GM23338 (cell line): ENCODE data around the gene CPM. TPM values are rescaled to one million over a fixed set of nuclear protein-coding genes. Genes with fewer than 3 reads are reported as not detected.

Experiments
- CTCF ChIP-seq, 2 experiments: fragments of 200-600 bp in 1 of 2; sonication (generic) in 1 of 2; conservative IDR thresholded peaks; 2 replicates each; pipeline versions ENCODE4 v1.5.1 to v1.6.1; 2016 to 2017; ENCODE audit warnings: antibody characterized with exemption in 2 of 2, low read depth in 2 of 2, mild to moderate bottlenecking in 2 of 2, moderate library complexity in 1 of 2
- EZH2 ChIP-seq: fragments of 200-600 bp; sonication (generic); IDR thresholded peaks from one replicate; pipeline ENCODE4 v1.8.0; 2017; ENCODE audit warnings: antibody characterized with exemption, mild to moderate bottlenecking, low read depth; ENCODE audit not compliant: unreplicated experiment
- polyA plus RNA-seq: library from polyadenylated mRNA; unstranded; fragments of >200 nt; fragmentation: Nextera tagmentation; extraction: Ambion mirVana; gene quantifications from 2 replicates; pipeline ENCODE4 v1.2.1, GENCODE V29; 2016
- total RNA-seq: library from RNA; depleted of rRNA; stranded (reverse); fragments of >200 nt; shearing (Covaris generic); gene quantifications from 2 replicates; pipeline ENCODE4 v1.2.3, GENCODE V29; 2014
- TF ChIP-seq, protein P1 (sequence below): fragments of 250-450 bp; sonication (Bioruptor Pico); IDR thresholded peaks from 2 replicates; pipeline ENCODE4 v1.5.0; 2020; ENCODE audit warnings: mild to moderate bottlenecking, moderate library complexity
- TF ChIP-seq, protein P2 (sequence below): IDR thresholded peaks from one replicate; pipeline ENCODE4 v1.6.1; 2018; ENCODE audit warnings: antibody characterized with exemption; ENCODE audit not compliant: unreplicated experiment

CPM gene
- total and polyA plus RNA-seq, 2 experiments from 2014 or later: 0.37 to 5.8 TPM

DNA sequence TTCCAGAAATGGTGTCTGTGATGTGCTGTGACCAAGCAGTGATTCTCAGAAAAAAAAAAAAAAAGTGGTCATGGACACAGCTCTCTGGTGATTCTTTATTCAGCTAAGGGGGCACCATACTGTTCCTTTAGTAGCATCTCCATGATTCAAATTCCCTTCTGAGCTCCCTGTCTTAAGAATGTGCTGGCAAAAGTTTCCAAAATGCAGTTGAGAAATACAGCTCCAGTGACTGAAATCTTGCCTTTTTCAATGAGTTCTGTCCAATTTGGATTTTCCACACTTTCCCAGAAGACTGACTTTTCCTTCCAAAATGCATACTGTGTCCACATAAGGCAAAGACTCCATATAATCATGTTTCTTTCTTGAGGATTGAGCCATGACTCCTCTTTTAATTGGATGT, 24.3 kb upstream of the CPM start (continued):
- TF ChIP-seq, protein P1, sequence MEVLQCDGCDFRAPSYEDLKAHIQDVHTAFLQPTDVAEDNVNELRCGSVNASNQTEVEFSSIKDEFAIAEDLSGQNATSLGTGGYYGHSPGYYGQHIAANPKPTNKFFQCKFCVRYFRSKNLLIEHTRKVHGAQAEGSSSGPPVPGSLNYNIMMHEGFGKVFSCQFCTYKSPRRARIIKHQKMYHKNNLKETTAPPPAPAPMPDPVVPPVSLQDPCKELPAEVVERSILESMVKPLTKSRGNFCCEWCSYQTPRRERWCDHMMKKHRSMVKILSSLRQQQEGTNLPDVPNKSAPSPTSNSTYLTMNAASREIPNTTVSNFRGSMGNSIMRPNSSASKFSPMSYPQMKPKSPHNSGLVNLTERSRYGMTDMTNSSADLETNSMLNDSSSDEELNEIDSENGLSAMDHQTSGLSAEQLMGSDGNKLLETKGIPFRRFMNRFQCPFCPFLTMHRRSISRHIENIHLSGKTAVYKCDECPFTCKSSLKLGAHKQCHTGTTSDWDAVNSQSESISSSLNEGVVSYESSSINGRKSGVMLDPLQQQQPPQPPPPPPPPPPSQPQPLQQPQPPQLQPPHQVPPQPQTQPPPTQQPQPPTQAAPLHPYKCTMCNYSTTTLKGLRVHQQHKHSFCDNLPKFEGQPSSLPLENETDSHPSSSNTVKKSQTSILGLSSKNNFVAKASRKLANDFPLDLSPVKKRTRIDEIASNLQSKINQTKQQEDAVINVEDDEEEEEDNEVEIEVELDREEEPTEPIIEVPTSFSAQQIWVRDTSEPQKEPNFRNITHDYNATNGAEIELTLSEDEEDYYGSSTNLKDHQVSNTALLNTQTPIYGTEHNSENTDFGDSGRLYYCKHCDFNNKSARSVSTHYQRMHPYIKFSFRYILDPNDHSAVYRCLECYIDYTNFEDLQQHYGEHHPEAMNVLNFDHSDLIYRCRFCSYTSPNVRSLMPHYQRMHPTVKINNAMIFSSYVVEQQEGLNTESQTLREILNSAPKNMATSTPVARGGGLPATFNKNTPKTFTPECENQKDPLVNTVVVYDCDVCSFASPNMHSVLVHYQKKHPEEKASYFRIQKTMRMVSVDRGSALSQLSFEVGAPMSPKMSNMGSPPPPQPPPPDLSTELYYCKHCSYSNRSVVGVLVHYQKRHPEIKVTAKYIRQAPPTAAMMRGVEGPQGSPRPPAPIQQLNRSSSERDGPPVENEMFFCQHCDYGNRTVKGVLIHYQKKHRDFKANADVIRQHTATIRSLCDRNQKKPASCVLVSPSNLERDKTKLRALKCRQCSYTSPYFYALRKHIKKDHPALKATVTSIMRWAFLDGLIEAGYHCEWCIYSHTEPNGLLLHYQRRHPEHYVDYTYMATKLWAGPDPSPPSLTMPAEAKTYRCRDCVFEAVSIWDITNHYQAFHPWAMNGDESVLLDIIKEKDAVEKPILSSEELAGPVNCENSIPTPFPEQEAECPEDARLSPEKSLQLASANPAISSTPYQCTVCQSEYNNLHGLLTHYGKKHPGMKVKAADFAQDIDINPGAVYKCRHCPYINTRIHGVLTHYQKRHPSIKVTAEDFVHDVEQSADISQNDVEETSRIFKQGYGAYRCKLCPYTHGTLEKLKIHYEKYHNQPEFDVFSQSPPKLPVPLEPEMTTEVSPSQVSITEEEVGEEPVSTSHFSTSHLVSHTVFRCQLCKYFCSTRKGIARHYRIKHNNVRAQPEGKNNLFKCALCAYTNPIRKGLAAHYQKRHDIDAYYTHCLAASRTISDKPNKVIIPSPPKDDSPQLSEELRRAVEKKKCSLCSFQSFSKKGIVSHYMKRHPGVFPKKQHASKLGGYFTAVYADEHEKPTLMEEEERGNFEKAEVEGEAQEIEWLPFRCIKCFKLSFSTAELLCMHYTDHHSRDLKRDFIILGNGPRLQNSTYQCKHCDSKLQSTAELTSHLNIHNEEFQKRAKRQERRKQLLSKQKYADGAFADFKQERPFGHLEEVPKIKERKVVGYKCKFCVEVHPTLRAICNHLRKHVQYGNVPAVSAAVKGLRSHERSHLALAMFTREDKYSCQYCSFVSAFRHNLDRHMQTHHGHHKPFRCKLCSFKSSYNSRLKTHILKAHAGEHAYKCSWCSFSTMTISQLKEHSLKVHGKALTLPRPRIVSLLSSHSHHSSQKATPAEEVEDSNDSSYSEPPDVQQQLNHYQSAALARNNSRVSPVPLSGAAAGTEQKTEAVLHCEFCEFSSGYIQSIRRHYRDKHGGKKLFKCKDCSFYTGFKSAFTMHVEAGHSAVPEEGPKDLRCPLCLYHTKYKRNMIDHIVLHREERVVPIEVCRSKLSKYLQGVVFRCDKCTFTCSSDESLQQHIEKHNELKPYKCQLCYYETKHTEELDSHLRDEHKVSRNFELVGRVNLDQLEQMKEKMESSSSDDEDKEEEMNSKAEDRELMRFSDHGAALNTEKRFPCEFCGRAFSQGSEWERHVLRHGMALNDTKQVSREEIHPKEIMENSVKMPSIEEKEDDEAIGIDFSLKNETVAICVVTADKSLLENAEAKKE (CRISPR knock-in tag): no peak
- TF ChIP-seq, protein P2, sequence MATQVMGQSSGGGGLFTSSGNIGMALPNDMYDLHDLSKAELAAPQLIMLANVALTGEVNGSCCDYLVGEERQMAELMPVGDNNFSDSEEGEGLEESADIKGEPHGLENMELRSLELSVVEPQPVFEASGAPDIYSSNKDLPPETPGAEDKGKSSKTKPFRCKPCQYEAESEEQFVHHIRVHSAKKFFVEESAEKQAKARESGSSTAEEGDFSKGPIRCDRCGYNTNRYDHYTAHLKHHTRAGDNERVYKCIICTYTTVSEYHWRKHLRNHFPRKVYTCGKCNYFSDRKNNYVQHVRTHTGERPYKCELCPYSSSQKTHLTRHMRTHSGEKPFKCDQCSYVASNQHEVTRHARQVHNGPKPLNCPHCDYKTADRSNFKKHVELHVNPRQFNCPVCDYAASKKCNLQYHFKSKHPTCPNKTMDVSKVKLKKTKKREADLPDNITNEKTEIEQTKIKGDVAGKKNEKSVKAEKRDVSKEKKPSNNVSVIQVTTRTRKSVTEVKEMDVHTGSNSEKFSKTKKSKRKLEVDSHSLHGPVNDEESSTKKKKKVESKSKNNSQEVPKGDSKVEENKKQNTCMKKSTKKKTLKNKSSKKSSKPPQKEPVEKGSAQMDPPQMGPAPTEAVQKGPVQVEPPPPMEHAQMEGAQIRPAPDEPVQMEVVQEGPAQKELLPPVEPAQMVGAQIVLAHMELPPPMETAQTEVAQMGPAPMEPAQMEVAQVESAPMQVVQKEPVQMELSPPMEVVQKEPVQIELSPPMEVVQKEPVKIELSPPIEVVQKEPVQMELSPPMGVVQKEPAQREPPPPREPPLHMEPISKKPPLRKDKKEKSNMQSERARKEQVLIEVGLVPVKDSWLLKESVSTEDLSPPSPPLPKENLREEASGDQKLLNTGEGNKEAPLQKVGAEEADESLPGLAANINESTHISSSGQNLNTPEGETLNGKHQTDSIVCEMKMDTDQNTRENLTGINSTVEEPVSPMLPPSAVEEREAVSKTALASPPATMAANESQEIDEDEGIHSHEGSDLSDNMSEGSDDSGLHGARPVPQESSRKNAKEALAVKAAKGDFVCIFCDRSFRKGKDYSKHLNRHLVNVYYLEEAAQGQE: no peak
- TF ChIP-seq CTCF (conservative IDR thresholded peaks at IDR 0.05; ENCODE audit: low read depth in 2 of 2): no peak
- TF ChIP-seq EZH2: no peak
